NB4 (cell line): ENCODE results near the gene RBM5.

ENCODE experiments used
- DNase-seq: peaks from one replicate; pipeline ENCODE4 v3.0.0; 2010; ENCODE audit warnings: low read depth
- H3K4me3 ChIP-seq: one replicate; pipeline ENCODE4 v1.5.1; 2011; ENCODE audit warnings: mild to moderate bottlenecking, low read depth, low read length, moderate library complexity
- MYC ChIP-seq: IDR thresholded peaks from 2 replicates; pipeline ENCODE4 v1.6.1; 2011; ENCODE audit warnings: low read depth, low read length
- POLR2A ChIP-seq: IDR thresholded peaks from 2 replicates; pipeline ENCODE4 v1.6.1; 2011; ENCODE audit warnings: mild to moderate bottlenecking; ENCODE audit not compliant: insufficient read length; ENCODE audit errors: extremely low read depth
- TF ChIP-seq, protein P1 (sequence below): IDR thresholded peaks from 2 replicates; pipeline ENCODE4 v1.6.1; 2011; ENCODE audit warnings: low read depth, low read length
- TF ChIP-seq, protein P2 (sequence below): IDR thresholded peaks from one replicate; pipeline ENCODE4 v1.5.1; 2012; ENCODE audit warnings: low read depth, low read length

RBM5 gene

DNA sequence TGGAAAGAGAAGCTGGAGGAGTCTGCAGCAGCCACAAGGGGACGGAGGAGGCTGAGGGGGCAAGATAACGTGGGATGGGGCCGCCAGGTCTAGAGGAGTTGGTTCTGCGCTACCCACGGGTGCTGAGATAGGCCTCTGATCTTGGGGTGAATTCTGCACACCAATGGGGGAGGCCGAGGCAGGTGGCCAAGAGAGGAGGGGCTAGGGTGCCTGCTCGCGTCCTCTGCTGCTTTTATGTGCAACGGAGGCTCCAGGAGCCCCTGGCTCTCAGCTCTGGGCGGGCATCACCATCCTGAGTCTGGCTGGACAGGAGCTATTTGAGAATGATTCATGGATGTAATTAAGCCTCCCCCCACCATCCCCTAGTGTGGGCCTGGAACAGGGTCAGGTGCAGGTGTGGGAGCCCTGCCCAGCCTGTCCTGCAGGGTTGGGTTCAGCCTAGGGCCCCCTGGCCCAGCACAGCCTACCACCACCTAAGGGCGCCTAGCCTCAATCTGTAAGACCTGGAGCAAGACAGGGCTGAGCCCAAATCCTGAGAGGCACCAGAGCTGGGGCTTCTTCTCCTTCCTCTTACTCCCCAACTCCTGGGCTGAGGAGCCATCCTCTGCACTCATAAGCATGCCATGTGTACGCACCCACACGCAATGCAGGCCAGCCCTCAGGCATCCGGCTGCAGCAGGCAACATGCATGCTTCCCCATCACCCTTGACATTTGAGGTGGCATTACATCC lies 34.1 kb downstream of the RBM5 start:
- no peak overlapping the region for H3K4me3 ChIP-seq
- no peak for DNase-seq
- TF ChIP-seq MYC (no peak), POLR2A (no peak)
- TF ChIP-seq, protein P1, sequence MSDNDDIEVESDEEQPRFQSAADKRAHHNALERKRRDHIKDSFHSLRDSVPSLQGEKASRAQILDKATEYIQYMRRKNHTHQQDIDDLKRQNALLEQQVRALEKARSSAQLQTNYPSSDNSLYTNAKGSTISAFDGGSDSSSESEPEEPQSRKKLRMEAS = no peak
- TF ChIP-seq, protein P2, sequence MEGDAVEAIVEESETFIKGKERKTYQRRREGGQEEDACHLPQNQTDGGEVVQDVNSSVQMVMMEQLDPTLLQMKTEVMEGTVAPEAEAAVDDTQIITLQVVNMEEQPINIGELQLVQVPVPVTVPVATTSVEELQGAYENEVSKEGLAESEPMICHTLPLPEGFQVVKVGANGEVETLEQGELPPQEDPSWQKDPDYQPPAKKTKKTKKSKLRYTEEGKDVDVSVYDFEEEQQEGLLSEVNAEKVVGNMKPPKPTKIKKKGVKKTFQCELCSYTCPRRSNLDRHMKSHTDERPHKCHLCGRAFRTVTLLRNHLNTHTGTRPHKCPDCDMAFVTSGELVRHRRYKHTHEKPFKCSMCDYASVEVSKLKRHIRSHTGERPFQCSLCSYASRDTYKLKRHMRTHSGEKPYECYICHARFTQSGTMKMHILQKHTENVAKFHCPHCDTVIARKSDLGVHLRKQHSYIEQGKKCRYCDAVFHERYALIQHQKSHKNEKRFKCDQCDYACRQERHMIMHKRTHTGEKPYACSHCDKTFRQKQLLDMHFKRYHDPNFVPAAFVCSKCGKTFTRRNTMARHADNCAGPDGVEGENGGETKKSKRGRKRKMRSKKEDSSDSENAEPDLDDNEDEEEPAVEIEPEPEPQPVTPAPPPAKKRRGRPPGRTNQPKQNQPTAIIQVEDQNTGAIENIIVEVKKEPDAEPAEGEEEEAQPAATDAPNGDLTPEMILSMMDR = no peak

GRCh38 chr3:50123394-50124051 lies 34.8 kb downstream of the RBM5 start:
- no peak for TF ChIP-seq MYC
- H3K4me3 ChIP-seq = no peak overlapping the region
- DNase-seq = no peak

- DNase-seq = no peak
- H3K4me3 ChIP-seq = no peak overlapping the region
- TF ChIP-seq, protein P1 = no peak
- TF ChIP-seq, protein P2 = no peak
- TF ChIP-seq POLR2A (no peak), MYC (no peak)
Observed at GRCh38 chr3:50124052-50124799, 35.5 kb downstream of the RBM5 start.

- no peak for TF ChIP-seq POLR2A
- no peak for TF ChIP-seq MYC
- TF ChIP-seq, protein P2 = no peak
- TF ChIP-seq, protein P1 = no peak
- H3K4me3 ChIP-seq = no peak overlapping the region
Observed at GRCh38 chr3:50124800-50125178, 36.1 kb downstream of the RBM5 start.

GRCh38 chr3:50125541-50126286 lies 37.0 kb downstream of the RBM5 start:
- DNase-seq = no peak
- no peak overlapping the region for H3K4me3 ChIP-seq
- TF ChIP-seq, protein P2 = no peak
- TF ChIP-seq POLR2A (no peak), MYC (no peak)
- TF ChIP-seq, protein P1 = no peak

More at GRCh38 chr3:50124800-50125178, 36.1 kb downstream of the RBM5 start:
- no peak for DNase-seq
